IMR-90 (cell line): Measurements from ENCODE around the gene KAZN. TPM values are rescaled to one million over a fixed set of nuclear protein-coding genes. Genes with fewer than 3 reads are reported as not detected.

Experiments used
- ATAC-seq: fragments of 200-7000 bp; cut with Tn5 transposase; 2 replicates; pipeline ENCODE4 v1.9.1; 2020; ENCODE audit warnings: low read depth, mild to moderate bottlenecking, moderate library complexity
- BruUV-seq: library from RNA; stranded (reverse); fragments of 400-500 nt; replicated peaks from 2 replicates; lab custom pipeline; 2021; lab: Mats Ljungman, UMichigan
- CTCF ChIA-PET: fragments of 300-600 bp; formaldehyde crosslinking; extraction: SDS; loops from one replicate; lab custom pipeline; 2021; ENCODE audit warnings: antibody characterized with exemption; lab: Yijun Ruan, JAX
- POLR2A ChIA-PET: fragments of 300-600 bp; sonication (Branson Sonifier 250); formaldehyde crosslinking; loops from one replicate; lab custom pipeline; 2022; ENCODE audit warnings: antibody characterized with exemption; ENCODE audit not compliant: unreplicated experiment; lab: Charles Lee
- DNase-seq: peaks from one replicate; pipeline ENCODE4 v3.0.0; 2013
- H2AFZ ChIP-seq: replicated peaks from 2 replicates; pipeline ENCODE3; 2013; ENCODE audit warnings: low read length, mild to moderate bottlenecking; ENCODE audit not compliant: poor library complexity
- H2AK5ac ChIP-seq: 2 replicates; pipeline ENCODE4 v1.6.1; 2013; ENCODE audit warnings: low read depth, low read length, inconsistent platforms
- H2AK9ac ChIP-seq: replicated peaks from 2 replicates; pipeline ENCODE3; 2013; ENCODE audit warnings: mild to moderate bottlenecking, low read depth, low read length, moderate library complexity; ENCODE audit not compliant: poor library complexity
- H2BK120ac ChIP-seq: 2 replicates; pipeline ENCODE4 v1.6.1; 2013; ENCODE audit warnings: low read depth, low read length, inconsistent platforms
- H2BK15ac ChIP-seq: 3 replicates; pipeline ENCODE4 v1.6.1; 2013; ENCODE audit warnings: low read depth, low read length, inconsistent platforms
- H2BK20ac ChIP-seq: 2 replicates; pipeline ENCODE4 v1.6.1; 2013; ENCODE audit warnings: low read depth, mild to moderate bottlenecking, inconsistent platforms, low read length, moderate library complexity
- H2BK5ac ChIP-seq: 2 replicates; pipeline ENCODE4 v1.6.1; 2013; ENCODE audit warnings: mild to moderate bottlenecking, low read depth, low read length, inconsistent platforms; ENCODE audit not compliant: poor library complexity, severe bottlenecking
- H3K14ac ChIP-seq: replicated peaks from 2 replicates; pipeline ENCODE4 v1.6.1; 2013; ENCODE audit warnings: low read depth, low read length, inconsistent platforms
- H3K18ac ChIP-seq: 2 replicates; pipeline ENCODE4 v1.6.1; 2013; ENCODE audit warnings: low read depth, low read length, control low read depth
- H3K23ac ChIP-seq: 2 replicates; pipeline ENCODE4 v1.6.1; 2013; ENCODE audit warnings: low read depth, low read length, inconsistent platforms
- H3K27ac ChIP-seq: 2 replicates; pipeline ENCODE4 v1.5.1; 2013; ENCODE audit warnings: mild to moderate bottlenecking, control low read depth, low read length; ENCODE audit not compliant: insufficient read depth
- H3K27me3 ChIP-seq: 2 replicates; pipeline ENCODE4 v1.6.1; 2013; ENCODE audit warnings: low read length; ENCODE audit not compliant: control insufficient read depth, insufficient read depth
- H3K36me3 ChIP-seq: 2 replicates; pipeline ENCODE4 v1.6.1; 2013; ENCODE audit warnings: low read length, mixed read lengths; ENCODE audit not compliant: control insufficient read depth, insufficient read depth
- H3K4ac ChIP-seq: 2 replicates; pipeline ENCODE4 v1.6.1; 2013; ENCODE audit warnings: low read depth, low read length, inconsistent platforms
- H3K4me1 ChIP-seq: 2 replicates; pipeline ENCODE4 v1.6.1; 2013; ENCODE audit warnings: low read length, mixed read lengths; ENCODE audit not compliant: control insufficient read depth, insufficient read depth
- H3K4me2 ChIP-seq: 2 replicates; pipeline ENCODE4 v1.6.1; 2013; ENCODE audit warnings: low read depth, mild to moderate bottlenecking, control low read depth, low read length, moderate library complexity
- H3K4me3 ChIP-seq: 2 replicates; pipeline ENCODE4 v1.5.1; 2013; ENCODE audit warnings: low read depth, mild to moderate bottlenecking, control low read depth, low read length, moderate library complexity; ENCODE audit not compliant: insufficient read depth
- H3K56ac ChIP-seq: 2 replicates; pipeline ENCODE4 v1.6.1; 2013; ENCODE audit warnings: low read length, inconsistent platforms; ENCODE audit not compliant: insufficient read depth; ENCODE audit errors: extremely low read depth
- H3K79me1 ChIP-seq, 2 experiments: 2 replicates each; pipeline ENCODE4 v1.6.1; 2013; ENCODE audit warnings: low read length in 2 of 2, inconsistent platforms in 1 of 2, low read depth in 1 of 2
- H3K9ac ChIP-seq: 2 replicates; pipeline ENCODE4 v1.6.1; 2013; ENCODE audit warnings: low read depth, low read length, control low read depth
- H3K9me1 ChIP-seq: 2 replicates; pipeline ENCODE4 v1.6.1; 2013; ENCODE audit warnings: low read length, inconsistent platforms; ENCODE audit not compliant: insufficient read depth
- H3K9me3 ChIP-seq: 2 replicates; pipeline ENCODE4 v1.6.1; 2013; ENCODE audit warnings: low read length; ENCODE audit not compliant: control insufficient read depth, insufficient read depth
- H4K20me1 ChIP-seq: 2 replicates; pipeline ENCODE4 v1.6.1; 2013; ENCODE audit warnings: low read length, inconsistent platforms; ENCODE audit not compliant: insufficient read depth
- H4K5ac ChIP-seq: 2 replicates; pipeline ENCODE4 v1.6.1; 2013; ENCODE audit warnings: mild to moderate bottlenecking, low read depth, low read length, control low read depth
- H4K8ac ChIP-seq, 2 experiments: 2 replicates each; pipeline ENCODE4 v1.6.1; 2013; ENCODE audit warnings: low read depth in 2 of 2, low read length in 2 of 2, control low read depth in 1 of 2, inconsistent platforms in 1 of 2
- H4K91ac ChIP-seq: 2 replicates; pipeline ENCODE4 v1.6.1; 2013; ENCODE audit warnings: low read depth, low read length, inconsistent platforms; ENCODE audit not compliant: insufficient read depth
- BHLHE40 ChIP-seq: fragments of 150-350 bp; IDR thresholded peaks from 2 replicates; pipeline ENCODE4 v1.6.1; 2016; ENCODE audit warnings: mild to moderate bottlenecking, low read depth, low read length
- CHD1 ChIP-seq: IDR thresholded peaks from 2 replicates; pipeline ENCODE4 v1.6.1; 2012; ENCODE audit warnings: low read depth, low read length, improper control_type of control experiment
- FOS ChIP-seq: fragments of 150-350 bp; IDR thresholded peaks from 2 replicates; pipeline ENCODE4 v1.6.1; 2016; ENCODE audit warnings: low read depth, low read length
- MAFK ChIP-seq: IDR thresholded peaks from 2 replicates; pipeline ENCODE4 v1.6.1; 2012; ENCODE audit warnings: low read depth, low read length, improper control_type of control experiment
- MXI1 ChIP-seq: IDR thresholded peaks from 2 replicates; pipeline ENCODE4 v1.6.1; 2012; ENCODE audit warnings: low read depth, mild to moderate bottlenecking, low read length, moderate library complexity, borderline replicate concordance
- RAD21 ChIP-seq: IDR thresholded peaks from 2 replicates; pipeline ENCODE4 v1.6.1; 2012; ENCODE audit warnings: low read length, improper control_type of control experiment
- RFX5 ChIP-seq: IDR thresholded peaks from 2 replicates; pipeline ENCODE4 v1.8.0; 2012; ENCODE audit warnings: low read depth, mild to moderate bottlenecking, low read length, moderate library complexity
- WGBS, 2 experiments: methylation state at CpG; one replicate each; pipeline versions ENCODE4 v1.1.5 to v1.1.7; 2013; ENCODE audit warnings: missing lambda C conversion rate in 2 of 2; ENCODE audit not compliant: insufficient read length in 1 of 2; ENCODE audit errors: extremely low coverage in 2 of 2; 5-methylcytosine and 5-hydroxymethylcytosine counted together
- dilution Hi-C: fragments of 300-500 bp; cut with HindIII; formaldehyde crosslinking; loops from one replicate; pipeline ENCODE4 v1.14.3; 2018; ENCODE audit warnings: low sequenced_read_pairs; ENCODE audit not compliant: unreplicated experiment
- in situ Hi-C: fragments of 300-500 bp; cut with MboI; formaldehyde crosslinking; loops from 3 replicates; pipeline ENCODE4 v1.14.3; 2019; ENCODE audit warnings: low sequenced_read_pairs, inconsistent platforms, mixed read lengths
- intact Hi-C: fragments of 100-400 bp; cut with micrococcal nuclease; formaldehyde crosslinking; loops from 2 replicates; pipeline ENCODE4 v1.10.0; 2022
- polyA plus RNA-seq, 3 experiments: library from polyadenylated mRNA; depleted of rRNA; stranded (reverse); fragments of >200 nt; gene quantifications; 2 replicates each; pipeline ENCODE4 v1.2.3, GENCODE V29; 2012; ENCODE audit warnings: low replicate concordance in 1 of 3
- total RNA-seq: library from RNA; depleted of rRNA; stranded (reverse); fragments of >200 nt; gene quantifications from 2 replicates; pipeline ENCODE4 v1.2.3, GENCODE V29; 2012
- TF ChIP-seq, protein P1 (sequence below): fragments of 150-350 bp; IDR thresholded peaks from 2 replicates; pipeline ENCODE4 v1.6.1; 2016; ENCODE audit warnings: low read depth, mild to moderate bottlenecking, low read length, moderate library complexity, borderline replicate concordance

KAZN gene
- total and polyA plus RNA-seq, 2 of the 4 experiments (the other 2 are of a cell fraction) = 5.2 to 10.5 TPM

- Histone ChIP-seq H2AFZ (no peak overlapping the region), H3K4me1 (no peaks in the 10 kb centered on the region), H3K27ac (no peak overlapping the region), H3K79me1 (no peaks in the 10 kb centered on the region), H2BK5ac (no peak overlapping the region), H2BK15ac (no peak overlapping the region), H4K91ac (no peak overlapping the region), H3K9ac (no peak overlapping the region), H3K9me3 (no peaks in the 10 kb centered on the region), H2BK20ac (no peak overlapping the region), H3K14ac (no peak overlapping the region), H3K27me3 (peaks cover 2% of the 10 kb centered on the region; the same call in 1 of the 2 replicates), H2BK120ac (no peak overlapping the region), H3K36me3 (no peaks in the 10 kb centered on the region), H4K8ac (no peak overlapping the region), H3K23ac (no peak overlapping the region), H3K18ac (no peak overlapping the region), H3K9me1 (no peaks in the 10 kb centered on the region), H3K4me2 (no peak overlapping the region), H2AK5ac (no peak overlapping the region), H4K5ac (no peak overlapping the region), H2AK9ac (no peak overlapping the region), H3K56ac (no peak overlapping the region), H4K20me1 (no peaks in the 10 kb centered on the region), H3K4ac (no peak overlapping the region), H3K4me3 (no peak overlapping the region)
- ATAC-seq (no peak), DNase-seq (no peak)
- dilution Hi-C loops (no loop called here), intact Hi-C loops (no loop called here), in situ Hi-C loops (no loop called here)
- WGBS, 2 experiments = 65% methylated on average over 3 of the region's 5 CpGs; no CpG with 5 or more reads in 1 of the 2 experiments
- CTCF ChIA-PET = interaction anchor here (0.7 kb wide), 1 partner anchor 50 kb away, joined by 3 read pairs; no protein-coding TSS in a partner anchor
- POLR2A ChIA-PET = no interaction called here
- no TSS peak for BruUV-seq
- no peak for TF ChIP-seq FOS
- TF ChIP-seq BHLHE40 = no peak
- no peak for TF ChIP-seq RAD21
- TF ChIP-seq CHD1 = no peak
- no peak for TF ChIP-seq MAFK
- TF ChIP-seq MXI1 = no peak
- TF ChIP-seq RFX5 = no peak
- TF ChIP-seq, protein P1, sequence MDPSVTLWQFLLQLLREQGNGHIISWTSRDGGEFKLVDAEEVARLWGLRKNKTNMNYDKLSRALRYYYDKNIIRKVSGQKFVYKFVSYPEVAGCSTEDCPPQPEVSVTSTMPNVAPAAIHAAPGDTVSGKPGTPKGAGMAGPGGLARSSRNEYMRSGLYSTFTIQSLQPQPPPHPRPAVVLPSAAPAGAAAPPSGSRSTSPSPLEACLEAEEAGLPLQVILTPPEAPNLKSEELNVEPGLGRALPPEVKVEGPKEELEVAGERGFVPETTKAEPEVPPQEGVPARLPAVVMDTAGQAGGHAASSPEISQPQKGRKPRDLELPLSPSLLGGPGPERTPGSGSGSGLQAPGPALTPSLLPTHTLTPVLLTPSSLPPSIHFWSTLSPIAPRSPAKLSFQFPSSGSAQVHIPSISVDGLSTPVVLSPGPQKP = no peak
Measured at GRCh38 chr1:14716474-14716873, 118.0 kb downstream of the KAZN start.
